ES-I3 (cell line): ENCODE results near the gene XRCC4.

Experiments
- H3K36me3 ChIP-seq: 2 replicates; pipeline ENCODE4 v1.6.1; 2013; ENCODE audit warnings: mild to moderate bottlenecking, low read length, control low read depth, moderate library complexity; ENCODE audit not compliant: insufficient read depth
- H3K4me1 ChIP-seq: 2 replicates; pipeline ENCODE4 v1.6.1; 2013; ENCODE audit warnings: mild to moderate bottlenecking, control low read depth, low read length; ENCODE audit not compliant: insufficient read depth
- H3K9ac ChIP-seq: 2 replicates; pipeline ENCODE4 v1.6.1; 2013; ENCODE audit warnings: low read depth, mild to moderate bottlenecking, low read length, moderate library complexity
- H3K9me3 ChIP-seq: 2 replicates; pipeline ENCODE4 v1.6.1; 2013; ENCODE audit warnings: mild to moderate bottlenecking, low read length, moderate library complexity; ENCODE audit not compliant: control insufficient read depth, insufficient read depth

Gene XRCC4

DNA sequence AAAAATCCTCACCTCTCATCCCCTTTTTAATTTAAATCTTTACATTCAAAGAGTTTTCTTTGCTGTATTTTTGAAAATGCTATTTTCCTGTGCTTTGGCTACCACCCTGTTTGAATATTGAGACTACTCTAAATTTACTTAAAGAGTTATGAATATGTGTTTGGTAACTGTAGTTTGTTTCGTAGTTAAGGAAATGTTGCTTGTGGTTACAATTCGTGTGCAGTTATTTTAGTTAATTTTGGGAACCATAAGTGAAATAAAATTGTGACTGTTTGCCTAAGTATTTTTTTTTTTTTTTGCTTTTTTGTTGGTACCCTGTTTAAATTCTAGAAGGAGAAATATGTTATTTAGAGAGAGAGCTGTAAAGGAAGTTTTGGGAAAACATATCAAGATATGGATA, 78.7 kb downstream of the XRCC4 start:
- H3K36me3 ChIP-seq: no peaks in the 10 kb centered on the region
- H3K9me3 ChIP-seq: no peaks in the 10 kb centered on the region
- H3K4me1 ChIP-seq: no peaks in the 10 kb centered on the region
- H3K9ac ChIP-seq: no peak overlapping the region

DNA sequence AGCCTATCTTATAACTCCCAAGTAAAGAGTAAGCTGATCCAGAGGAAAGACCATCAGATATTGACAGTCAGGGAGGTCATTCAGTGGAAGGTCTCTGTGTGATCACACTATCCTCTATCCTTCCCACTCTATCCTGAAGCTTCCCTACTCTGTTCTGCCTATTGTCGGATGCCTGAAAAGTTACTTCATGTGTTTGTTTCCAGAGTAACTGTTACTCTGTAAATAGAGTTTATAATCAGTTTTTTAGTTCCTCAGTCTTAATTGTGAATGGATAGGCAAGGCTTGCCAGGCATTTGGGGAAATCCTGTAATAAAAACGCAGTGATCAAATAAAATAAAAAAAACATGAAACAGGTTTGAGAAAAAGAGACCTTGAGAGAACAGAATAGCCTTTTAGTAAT, 79.8 kb downstream of the XRCC4 start:
- no peaks in the 10 kb centered on the region for H3K9me3 ChIP-seq
- H3K4me1 ChIP-seq: no peaks in the 10 kb centered on the region
- no peaks in the 10 kb centered on the region for H3K36me3 ChIP-seq
- no peak overlapping the region for H3K9ac ChIP-seq

DNA sequence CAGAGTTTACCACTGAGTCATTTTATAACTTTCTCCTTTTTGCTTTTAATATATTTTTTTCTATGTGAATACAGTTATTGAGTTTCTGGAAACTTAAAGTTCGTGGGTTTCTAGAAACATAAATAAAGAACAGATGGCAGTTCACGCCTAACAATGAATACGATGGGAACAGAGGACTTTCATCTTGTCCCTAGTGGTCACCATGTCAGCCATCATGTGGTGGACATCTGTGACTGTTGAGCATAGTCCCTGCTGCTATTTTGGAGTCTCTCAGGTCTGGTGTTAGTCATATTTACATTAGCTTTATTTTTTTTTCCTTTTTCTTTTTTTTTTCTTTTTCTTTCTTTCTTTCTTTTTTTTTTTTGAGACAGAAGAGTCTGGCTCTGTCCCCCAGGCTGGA, 85.3 kb downstream of the XRCC4 start:
- Histone ChIP-seq H3K36me3 (no peaks in the 10 kb centered on the region), H3K9me3 (no peaks in the 10 kb centered on the region), H3K4me1 (no peaks in the 10 kb centered on the region), H3K9ac (no peak overlapping the region)

DNA sequence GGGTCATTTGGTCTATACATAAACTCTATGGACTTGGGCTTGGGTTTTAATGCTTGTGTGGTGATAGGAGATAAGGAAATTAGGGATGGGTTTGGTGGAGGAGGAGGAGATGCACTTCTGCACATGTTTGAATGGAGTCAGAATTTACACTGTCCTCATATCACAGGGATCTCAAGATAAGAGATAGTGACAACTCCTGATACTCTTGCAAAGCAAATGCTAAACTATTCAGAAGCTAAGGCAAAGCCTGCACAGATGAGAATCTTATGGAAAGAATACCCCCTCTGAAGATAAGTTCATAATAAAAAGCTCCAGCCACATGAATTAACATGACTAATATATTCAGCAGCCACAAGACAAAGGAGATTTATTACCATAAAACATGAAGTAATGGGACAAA, 90.2 kb downstream of the XRCC4 start:
- no peaks in the 10 kb centered on the region for H3K9me3 ChIP-seq
- H3K9ac ChIP-seq: no peak overlapping the region
- no peaks in the 10 kb centered on the region for H3K4me1 ChIP-seq
- H3K36me3 ChIP-seq: no peaks in the 10 kb centered on the region

DNA sequence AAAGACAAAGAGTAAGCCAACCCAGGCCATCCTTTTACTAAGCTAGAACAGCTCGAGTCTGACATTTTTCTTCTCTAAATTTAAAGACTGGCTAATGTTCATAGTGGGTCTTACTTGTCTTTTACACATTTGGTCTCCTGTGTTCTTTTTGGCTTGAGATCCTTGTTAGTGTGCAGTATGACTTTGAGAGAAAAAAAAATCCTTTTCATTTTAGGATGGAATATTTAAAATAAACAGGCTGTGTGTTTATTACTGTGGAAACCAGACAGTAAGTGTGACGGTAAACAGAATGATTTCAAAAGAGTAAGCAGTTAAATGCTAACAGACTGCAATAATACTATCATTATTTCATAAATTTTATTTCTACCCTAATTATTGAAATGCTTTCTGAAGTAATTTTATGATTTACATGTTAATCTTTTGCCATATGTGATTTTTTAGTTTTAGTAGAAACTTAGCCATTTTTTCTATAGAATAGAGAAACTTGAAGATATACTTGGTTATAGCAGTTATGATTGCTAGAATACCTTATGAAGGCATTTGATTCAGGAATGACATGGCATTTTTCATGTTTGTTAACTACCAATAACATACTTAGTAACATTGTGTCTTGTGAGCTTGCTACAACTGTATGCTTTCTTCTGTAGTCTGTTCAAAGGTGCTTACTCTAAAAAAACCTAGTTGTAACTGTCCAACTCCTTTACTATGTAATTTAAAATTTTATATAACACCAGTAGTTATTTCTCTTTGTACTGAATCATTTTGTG, 92.4 kb downstream of the XRCC4 start:
- H3K4me1 ChIP-seq: no peaks in the 10 kb centered on the region
- H3K36me3 ChIP-seq: no peaks in the 10 kb centered on the region
- no peaks in the 10 kb centered on the region for H3K9me3 ChIP-seq
- no peak overlapping the region for H3K9ac ChIP-seq

DNA sequence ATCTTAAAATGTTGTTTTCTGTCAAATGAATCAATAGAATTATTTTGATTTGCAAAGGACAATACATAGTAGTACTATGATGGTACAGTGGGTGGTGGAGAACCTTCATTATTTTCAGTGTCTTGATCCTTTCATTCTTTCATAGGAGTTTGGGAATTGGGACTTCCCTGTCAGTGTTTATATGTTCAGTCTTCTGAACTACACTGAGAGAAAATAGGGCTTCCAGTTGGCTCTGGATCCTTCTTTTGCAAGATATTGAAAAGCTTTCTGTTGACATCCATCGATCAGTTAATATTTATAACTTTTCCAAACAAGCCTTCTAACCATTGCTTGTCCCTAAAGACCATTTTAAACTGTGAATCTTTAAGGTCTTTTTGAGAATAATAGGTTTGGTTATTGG, 94.7 kb downstream of the XRCC4 start:
- H3K9me3 ChIP-seq: no peaks in the 10 kb centered on the region
- H3K9ac ChIP-seq: no peak overlapping the region
- no peaks in the 10 kb centered on the region for H3K4me1 ChIP-seq
- H3K36me3 ChIP-seq: no peaks in the 10 kb centered on the region

DNA sequence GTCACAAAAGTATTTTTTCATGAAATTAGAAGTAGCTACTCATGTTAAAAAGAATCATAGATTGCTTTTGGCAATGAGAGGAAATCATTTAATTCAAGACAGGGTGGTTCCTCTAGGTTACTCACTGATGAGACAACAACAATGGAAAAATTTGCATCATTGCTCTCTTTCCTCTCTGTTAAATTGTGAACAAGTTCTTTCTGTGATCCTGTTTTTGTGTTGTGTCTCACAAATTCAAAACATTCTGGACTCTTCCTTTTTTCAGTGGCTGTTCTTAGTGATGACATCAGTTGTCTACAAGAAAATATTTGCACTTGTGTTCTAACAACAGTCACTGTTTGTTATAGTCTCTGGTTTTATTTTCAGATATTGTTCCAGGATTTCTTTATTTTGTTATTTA, 95.3 kb downstream of the XRCC4 start:
- Histone ChIP-seq H3K4me1 (no peaks in the 10 kb centered on the region), H3K9me3 (no peaks in the 10 kb centered on the region), H3K9ac (no peak overlapping the region), H3K36me3 (no peaks in the 10 kb centered on the region)

DNA sequence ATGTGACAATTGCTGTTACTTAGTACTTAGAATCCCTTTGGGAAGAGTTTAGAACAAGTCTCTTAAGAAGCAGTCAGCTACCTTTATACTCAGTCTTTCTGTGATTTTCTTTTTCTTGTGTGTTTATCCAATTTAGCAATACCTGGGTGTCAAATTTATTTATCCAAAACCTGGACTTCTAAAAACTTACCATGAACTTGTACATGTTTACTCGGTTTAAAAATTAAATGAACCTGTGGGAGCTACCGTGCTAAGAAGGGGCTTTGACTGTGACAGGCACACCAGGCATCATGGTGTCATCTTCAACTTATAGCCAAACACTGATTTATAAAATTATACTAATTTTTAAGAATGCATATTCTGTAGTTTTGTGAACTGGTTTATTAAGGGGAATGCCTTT, 96.5 kb downstream of the XRCC4 start:
- Histone ChIP-seq H3K4me1 (no peaks in the 10 kb centered on the region), H3K9me3 (no peaks in the 10 kb centered on the region), H3K9ac (no peak overlapping the region), H3K36me3 (no peaks in the 10 kb centered on the region)

DNA sequence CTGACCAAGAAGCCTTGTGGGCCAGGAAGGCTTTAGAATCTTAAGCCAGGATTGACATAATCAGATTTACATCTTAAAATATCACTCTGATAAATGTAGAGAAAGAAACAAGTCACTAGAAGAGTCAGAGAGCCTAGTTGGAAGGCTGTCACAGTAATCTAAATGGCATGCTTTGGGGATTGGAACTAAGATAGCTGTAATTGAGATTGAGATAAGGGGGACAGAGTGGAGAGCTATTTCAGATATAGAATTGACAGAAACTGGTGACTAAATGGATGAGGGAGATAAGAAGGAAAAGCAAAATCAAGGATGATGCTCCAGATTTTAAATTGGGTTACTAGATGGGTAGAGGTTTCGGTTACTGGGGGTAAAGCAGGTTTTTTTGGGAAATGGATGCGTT, 100.5 kb downstream of the XRCC4 start:
- no peaks in the 10 kb centered on the region for H3K36me3 ChIP-seq
- no peaks in the 10 kb centered on the region; the same call in 1 of the 2 replicates for H3K9me3 ChIP-seq
- no peaks in the 10 kb centered on the region for H3K4me1 ChIP-seq
- no peak overlapping the region for H3K9ac ChIP-seq

DNA sequence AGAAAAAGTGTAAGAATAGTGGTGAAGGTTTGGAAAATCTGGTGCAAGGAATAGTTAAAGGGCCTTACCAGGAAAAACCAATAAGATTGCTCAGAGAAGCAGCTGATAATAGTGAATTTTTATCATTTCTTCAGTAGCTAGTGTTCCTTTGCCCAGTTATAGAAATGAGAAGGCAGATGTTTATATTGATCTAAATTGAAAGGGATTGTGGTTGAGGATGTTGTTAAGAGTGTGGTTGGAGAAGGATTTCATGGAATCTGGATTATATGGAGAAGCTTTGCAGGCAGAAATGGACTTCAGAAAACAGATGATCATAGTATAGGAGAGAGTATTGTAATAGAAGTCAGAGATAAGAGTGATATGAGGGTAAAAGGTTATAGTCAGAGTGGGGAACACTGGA, 102.6 kb downstream of the XRCC4 start:
- no peaks in the 10 kb centered on the region for H3K4me1 ChIP-seq
- H3K36me3 ChIP-seq: no peaks in the 10 kb centered on the region
- no peak overlapping the region for H3K9ac ChIP-seq
- H3K9me3 ChIP-seq: no peaks in the 10 kb centered on the region; the same call in 1 of the 2 replicates

DNA sequence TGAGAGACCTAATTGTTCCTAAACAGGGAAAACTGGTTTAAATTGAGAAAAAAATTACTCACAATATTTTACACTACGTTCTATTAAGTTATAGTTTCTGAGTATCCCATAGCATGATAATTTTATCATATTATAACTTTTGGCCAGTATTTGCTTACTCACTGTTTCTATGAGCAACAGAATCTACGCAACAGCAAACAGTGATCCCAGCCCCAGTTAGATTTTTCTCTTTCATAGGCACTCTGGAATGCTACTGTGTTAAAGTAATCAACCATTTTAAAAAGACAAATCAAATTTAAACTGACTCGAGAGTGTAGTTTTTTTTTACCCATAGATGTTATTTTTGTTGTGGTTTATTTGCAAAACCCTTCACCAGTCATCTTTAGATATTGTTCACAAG, 107.2 kb downstream of the XRCC4 start:
- Histone ChIP-seq H3K36me3 (no peaks in the 10 kb centered on the region), H3K4me1 (no peaks in the 10 kb centered on the region), H3K9ac (no peak overlapping the region), H3K9me3 (no peaks in the 10 kb centered on the region; the same call in 1 of the 2 replicates)

DNA sequence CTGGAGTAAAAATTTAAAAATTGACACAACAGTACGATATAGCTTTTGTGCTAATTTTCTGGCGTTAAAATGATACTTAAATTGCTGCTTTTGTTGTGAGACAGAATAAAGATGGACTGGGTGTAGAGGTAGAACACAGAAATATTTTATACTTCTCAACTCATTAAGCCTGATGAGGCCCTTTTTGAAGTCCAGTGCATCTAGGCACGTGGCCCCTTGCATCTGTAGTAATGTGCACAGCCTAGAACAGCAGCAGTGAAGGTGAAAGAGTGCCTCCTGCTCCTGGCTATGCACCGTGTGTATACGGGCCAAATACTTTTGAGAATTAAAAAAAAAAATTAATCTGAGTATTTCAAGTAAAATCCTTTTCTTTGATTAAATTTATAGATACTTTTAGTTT, 115.6 kb downstream of the XRCC4 start:
- Histone ChIP-seq H3K9ac (no peak overlapping the region), H3K4me1 (no peaks in the 10 kb centered on the region), H3K36me3 (no peaks in the 10 kb centered on the region), H3K9me3 (no peaks in the 10 kb centered on the region)

DNA sequence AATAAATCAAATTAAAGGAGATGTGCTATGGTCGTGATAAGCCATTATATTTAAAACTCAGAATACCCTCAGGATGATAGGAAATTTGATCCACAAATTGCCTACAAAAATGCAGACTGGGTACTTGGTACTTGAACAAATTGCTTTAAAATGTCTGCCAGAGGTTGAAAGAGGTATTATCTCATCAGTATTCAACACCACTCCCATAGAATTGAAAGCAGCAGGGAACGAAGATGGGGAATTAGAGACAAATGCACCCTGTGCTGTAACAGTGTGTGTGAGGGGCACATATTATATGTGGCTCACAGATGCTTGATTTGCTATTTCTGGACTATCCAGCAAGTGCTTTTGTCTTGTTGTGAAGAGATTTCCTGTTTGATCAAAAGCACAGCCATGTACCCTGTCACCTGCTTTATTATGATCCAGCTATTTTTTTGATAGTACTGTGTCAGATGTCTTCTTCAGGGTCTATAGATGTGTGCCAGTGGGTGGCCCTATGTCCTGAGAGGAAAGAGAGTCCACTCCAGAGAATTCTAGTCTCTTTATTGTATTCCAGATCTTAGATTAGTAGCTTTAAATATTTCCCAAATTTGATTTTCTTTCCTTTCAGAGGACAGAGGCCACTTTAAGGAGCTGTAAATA, 120.1 kb downstream of the XRCC4 start:
- Histone ChIP-seq H3K4me1 (no peaks in the 10 kb centered on the region), H3K9me3 (no peaks in the 10 kb centered on the region), H3K9ac (no peak overlapping the region), H3K36me3 (no peaks in the 10 kb centered on the region)

DNA sequence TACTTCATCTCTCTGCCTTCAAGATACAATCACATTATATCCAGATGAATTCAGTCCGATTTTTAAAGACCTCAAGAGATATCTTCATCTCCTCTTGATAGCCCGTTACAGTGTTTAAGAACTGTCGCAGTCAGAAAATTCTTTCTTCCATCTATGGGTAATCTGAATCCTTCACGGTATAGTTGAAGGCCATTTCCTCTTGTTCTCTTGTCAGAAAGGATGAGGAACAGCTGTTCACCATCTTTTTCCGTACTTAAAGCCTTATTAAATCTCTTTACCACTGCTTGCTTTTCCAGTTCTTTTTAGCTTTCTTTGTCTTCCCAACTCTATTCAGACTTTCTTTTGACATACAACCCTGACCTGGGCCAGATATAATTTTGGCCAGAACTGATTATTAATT, 121.8 kb downstream of the XRCC4 start:
- Histone ChIP-seq H3K4me1 (no peaks in the 10 kb centered on the region), H3K9ac (no peak overlapping the region), H3K9me3 (no peaks in the 10 kb centered on the region), H3K36me3 (no peaks in the 10 kb centered on the region)

DNA sequence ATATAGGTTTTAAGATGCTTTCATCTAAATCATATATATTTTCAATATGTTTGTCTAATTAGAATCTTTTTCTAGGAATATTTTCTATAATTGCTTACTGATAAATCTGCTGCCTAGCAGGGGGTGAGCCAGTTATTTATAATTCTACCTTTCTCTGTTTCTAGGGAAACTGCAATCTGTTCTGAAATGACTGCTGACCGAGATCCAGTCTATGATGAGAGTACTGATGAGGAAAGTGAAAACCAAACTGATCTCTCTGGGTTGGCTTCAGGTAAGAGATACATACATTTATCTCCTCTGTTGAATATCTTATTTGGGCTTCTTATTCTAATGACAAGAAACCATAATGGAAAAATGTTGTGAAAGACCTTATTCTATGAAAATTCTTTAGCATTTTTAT, 127.3 kb downstream of the XRCC4 start:
- Histone ChIP-seq H3K36me3 (no peaks in the 10 kb centered on the region), H3K9ac (no peak overlapping the region), H3K4me1 (no peaks in the 10 kb centered on the region), H3K9me3 (no peaks in the 10 kb centered on the region)
